LNCaP clone FGC (cell line): ENCODE data around the gene TRIM37.

Experiments used
- DNase-seq: peaks from one replicate; pipeline ENCODE4 v3.0.0-alpha.2; 2011; ENCODE audit warnings: low read depth
- H3K4me3 ChIP-seq: 2 replicates; pipeline ENCODE4 v1.5.1; 2011; ENCODE audit warnings: mild to moderate bottlenecking, low read depth, low read length, control low read depth
- CTCF ChIP-seq: IDR thresholded peaks from 2 replicates; pipeline ENCODE4 v1.5.1; 2012; ENCODE audit warnings: mild to moderate bottlenecking; ENCODE audit not compliant: control insufficient read depth, insufficient read depth; ENCODE audit errors: extremely low read depth

The TRIM37 gene

GRCh38 chr17:58997756-58998553 is 108.7 kb downstream of the TRIM37 start:
- H3K4me3 ChIP-seq: no peak overlapping the region
- TF ChIP-seq CTCF: no peak
- no peak for DNase-seq

- TF ChIP-seq CTCF: no peak
- H3K4me3 ChIP-seq: no peak overlapping the region
- DNase-seq: no peak
These were observed 109.7 kb downstream of the TRIM37 start for GRCh38 chr17:58996968-58997367.

- no peak for DNase-seq
- no peak for TF ChIP-seq CTCF
- H3K4me3 ChIP-seq: no peak overlapping the region
These were observed 111.3 kb downstream of the TRIM37 start for GRCh38 chr17:58995247-58995940.

- TF ChIP-seq CTCF: no peak
- no peak overlapping the region for H3K4me3 ChIP-seq
- no peak for DNase-seq
These were observed 113.4 kb downstream of the TRIM37 start for GRCh38 chr17:58993311-58993710.

GRCh38 chr17:58991718-58992331 is 114.9 kb downstream of the TRIM37 start:
- no peak for TF ChIP-seq CTCF
- no peak overlapping the region for H3K4me3 ChIP-seq
- DNase-seq: no peak

GRCh38 chr17:58989629-58990028 is 117.1 kb downstream of the TRIM37 start:
- DNase-seq: no peak
- H3K4me3 ChIP-seq: no peak overlapping the region
- TF ChIP-seq CTCF: no peak
